ENCODE results near the gene TCEANC.
A peak's percentile ranks its signal among the peaks of the same experiment; 100 is the strongest.
"Not testable (repeated sequence)": the region's sequence is repeated elsewhere in the genome, so short reads cannot be mapped to it uniquely, and the experiment has no call there.

Gene TCEANC, protein sequence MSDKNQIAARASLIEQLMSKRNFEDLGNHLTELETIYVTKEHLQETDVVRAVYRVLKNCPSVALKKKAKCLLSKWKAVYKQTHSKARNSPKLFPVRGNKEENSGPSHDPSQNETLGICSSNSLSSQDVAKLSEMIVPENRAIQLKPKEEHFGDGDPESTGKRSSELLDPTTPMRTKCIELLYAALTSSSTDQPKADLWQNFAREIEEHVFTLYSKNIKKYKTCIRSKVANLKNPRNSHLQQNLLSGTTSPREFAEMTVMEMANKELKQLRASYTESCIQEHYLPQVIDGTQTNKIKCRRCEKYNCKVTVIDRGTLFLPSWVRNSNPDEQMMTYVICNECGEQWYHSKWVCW

DNA sequence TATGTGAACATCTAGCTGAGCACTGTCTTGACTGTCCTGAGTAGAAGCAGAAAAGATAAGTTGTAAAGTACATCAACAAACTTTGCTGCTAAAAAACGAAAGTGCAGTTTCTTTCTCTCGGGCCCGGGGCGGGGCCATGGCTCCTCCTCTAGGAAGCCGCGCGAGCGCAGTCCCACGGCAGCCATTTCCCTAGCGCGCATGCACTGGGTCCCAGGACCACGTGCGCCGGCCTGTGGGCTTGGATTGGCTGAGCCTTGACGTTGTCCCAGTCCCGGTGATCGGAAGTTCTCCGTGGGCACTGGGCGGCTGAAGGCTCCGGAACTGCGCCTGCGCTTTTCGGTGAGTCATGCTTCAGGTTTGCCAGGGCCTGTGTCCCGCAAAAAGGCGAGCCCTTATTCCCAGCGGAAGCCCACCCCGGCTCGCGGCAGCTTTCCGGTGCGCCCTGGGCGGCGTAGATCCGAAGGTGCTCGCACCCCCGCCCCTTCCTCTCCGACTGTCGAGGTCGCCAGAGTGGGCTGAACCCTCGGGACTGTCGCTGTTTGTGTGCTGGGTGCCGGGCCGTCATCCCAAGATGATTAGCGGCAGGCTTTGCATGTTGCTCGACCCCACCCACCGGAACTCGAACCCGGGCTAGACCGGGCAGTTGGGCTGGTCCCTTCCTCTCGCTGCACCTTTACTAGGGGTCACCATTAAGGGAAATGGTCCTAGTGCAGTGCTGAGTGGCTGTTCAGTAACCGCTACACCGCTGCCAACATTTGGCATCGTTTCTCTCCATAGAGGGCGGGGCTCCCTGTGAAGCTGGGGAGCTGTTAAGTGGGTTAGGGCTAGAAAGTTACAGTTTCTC, at the start of gene TCEANC:
Gene TCEANC (plus strand): TSS at position 292 of the 844 bp plus-strand sequence. CDS start 9,368 bp downstream, outside the sequence.
- DNase-seq (ENCODE audit: low read depth in 3 of 3), result peak; percentile 70 to 86 (median 83)

DNA sequence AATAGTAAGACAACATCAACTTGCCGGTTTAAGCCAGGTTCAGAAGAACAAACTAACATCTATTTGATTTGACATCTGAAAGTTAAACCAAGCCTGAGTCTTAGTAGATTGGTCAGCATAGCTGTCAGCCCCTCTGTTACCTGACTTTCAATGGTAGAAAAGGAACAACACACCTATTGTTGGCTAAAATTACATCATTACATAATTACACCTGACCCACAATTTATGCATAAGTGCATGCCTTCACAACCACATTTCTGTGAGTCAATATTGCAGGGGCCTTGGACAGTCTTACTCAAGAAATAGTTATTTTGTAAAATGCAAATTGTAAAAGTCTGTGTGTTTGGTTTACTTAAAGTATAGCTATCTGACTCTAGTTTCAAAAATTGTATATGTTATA, 47.3 kb upstream of the TCEANC start:
- DNase-seq (ENCODE audit: low read depth in 3 of 3), result no peak

DNA sequence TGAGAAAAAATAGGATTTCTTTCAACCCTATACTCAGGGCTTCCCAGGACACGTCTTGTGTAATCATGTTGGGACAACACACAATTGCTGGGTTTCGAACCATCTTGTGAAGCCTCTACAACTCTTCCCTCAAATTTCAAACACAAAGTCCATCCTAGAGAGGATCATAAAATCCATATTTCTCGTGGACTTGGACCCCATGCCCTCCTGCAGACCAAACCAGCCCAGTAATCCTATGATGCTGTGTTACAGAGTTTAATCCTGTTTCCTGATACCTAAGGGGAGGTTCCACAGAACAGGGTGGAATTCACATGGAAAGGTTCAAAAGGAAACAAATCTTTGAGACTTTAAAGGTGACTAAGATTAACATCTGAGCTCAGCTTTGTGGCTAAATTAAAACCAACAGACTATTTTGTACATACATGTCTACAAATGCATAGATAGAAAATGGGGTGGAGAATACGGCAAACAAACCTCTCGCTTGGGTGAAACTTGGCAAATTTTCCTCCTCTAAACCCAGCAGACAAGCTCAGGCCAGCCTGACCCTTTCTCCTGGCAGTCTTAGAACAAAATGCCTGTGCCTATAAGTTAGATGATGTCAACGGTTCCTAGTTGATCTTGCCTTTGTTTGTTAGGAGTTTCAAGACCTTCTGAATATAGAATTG, 45.5 kb upstream of the TCEANC start:
- DNase-seq (ENCODE audit: low read depth in 3 of 3), result no peak

DNA sequence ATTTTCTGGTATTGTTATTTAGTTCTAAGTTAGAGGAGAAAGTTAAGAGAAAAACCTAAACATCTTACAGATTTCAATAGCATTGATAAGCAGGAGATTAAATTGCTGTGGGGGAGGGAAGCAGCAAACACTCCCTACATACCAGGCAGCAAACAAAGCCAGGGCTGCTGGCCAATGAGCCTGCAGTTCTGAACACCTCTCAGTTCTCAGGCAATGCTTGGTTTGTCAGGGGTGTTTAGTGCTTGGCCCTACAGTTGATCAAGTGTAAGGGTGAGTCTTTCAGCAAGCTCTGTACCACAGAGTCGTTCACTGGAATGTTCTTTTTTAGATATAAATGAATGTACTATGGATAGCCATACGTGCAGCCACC, 45.0 kb upstream of the TCEANC start:
- DNase-seq (ENCODE audit: low read depth in 3 of 3), result no peak

DNA sequence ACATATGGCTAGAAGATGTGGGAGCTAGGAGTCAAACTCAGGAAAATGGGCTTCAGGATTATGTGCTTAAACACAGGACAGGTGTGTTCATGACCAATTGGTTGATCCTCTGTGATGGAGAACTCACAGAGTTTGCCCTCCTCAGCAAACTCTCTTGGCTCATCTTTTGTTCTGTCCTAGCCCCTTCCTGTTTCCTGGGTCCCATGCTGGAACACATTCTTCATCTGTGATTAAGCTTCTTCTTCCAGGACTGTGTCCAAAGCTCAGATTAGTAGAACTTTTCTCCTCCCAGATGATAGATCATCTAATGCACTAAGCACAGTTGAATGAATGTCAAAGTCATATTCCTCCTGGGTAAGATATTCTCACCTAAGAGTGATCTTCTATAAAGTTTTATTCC, 38.8 kb upstream of the TCEANC start:
- DNase-seq (ENCODE audit: low read depth in 3 of 3), result no peak

DNA sequence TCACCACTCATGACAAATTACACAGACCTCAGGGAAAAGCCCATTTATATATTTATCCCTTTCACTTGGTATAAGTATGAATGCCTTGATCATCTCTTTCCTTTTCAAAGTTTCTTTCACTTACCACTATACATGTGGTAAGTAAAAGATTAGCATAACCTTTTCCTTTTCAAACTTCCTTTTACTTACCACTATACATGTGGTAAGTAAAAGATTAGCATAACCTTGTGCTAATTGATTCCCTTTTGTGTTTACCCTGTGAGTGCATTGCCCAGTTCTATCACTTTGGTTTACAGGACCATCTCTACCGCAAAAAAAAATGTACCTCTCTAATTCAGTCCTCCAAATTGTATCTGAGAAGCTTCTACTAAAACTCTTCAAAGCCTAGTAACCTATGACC, 32.7 kb upstream of the TCEANC start:
- DNase-seq (ENCODE audit: low read depth in 3 of 3), result no peak

DNA sequence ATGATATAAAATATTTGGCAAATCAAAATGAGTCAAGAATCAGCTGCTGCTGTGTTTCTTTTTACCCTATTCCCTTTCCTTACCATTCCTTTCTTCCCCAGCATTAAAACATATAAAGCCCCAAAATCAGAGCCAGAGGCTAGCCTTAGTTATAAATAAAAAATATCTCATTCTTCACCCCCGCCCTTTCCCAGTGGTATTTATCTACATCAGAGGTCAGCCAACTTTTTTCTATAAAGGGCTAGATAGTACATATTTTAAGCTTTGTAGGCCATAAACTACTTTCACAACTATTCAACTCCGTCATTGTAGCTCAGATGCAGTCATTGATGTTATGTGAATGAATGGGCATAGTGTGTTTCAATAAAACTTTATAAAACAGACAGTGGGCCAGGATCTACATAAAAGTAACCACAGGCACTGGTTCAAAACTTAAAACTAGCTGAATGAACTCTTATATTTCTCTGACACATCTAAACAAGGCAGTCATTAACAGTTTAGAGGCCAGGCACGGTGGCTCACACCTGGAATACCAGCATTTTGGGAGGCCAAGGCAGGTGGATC, 30.5 kb upstream of the TCEANC start:
- DNase-seq (ENCODE audit: low read depth in 3 of 3), result no peak

DNA sequence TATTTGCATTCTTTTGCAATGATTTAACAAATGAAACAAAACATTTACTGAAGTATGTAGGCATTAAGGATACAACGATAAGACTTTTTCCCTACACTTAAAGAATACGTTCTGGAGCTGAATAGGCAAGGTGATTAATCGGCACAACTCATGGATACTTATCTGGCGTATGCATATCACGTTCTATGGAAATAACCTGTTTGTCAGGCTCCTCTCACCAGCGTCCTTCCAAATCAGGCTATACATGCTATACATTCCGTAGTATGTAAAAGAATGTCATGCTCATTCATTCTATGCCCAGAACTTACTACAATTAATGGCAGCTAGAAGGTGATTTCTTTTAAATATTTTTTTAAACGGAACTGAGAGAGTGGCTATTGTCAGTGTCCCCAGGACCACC, 25.6 kb upstream of the TCEANC start:
- DNase-seq (ENCODE audit: low read depth in 3 of 3), result no peak

DNA sequence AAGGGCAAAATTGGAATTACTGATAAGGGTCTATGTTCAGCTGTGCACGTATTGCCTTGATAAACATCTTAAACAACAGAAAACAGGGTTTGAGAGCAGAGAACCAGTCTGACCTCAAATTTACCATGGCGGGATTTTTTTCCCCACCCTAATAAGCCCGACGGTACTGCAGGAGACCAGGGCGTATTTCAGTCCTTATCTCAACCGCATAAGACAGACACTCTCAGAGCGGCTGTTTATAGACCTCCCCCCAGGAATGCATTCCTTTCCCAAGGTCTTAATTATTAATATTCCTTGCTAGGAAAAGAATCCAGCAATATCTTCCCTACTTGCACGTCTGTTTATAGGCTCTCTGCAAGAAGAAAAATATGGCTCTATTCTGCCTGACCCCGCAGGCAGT, 15.7 kb upstream of the TCEANC start:
- not testable (repeated sequence) for DNase-seq (ENCODE audit: low read depth in 3 of 3)

DNA sequence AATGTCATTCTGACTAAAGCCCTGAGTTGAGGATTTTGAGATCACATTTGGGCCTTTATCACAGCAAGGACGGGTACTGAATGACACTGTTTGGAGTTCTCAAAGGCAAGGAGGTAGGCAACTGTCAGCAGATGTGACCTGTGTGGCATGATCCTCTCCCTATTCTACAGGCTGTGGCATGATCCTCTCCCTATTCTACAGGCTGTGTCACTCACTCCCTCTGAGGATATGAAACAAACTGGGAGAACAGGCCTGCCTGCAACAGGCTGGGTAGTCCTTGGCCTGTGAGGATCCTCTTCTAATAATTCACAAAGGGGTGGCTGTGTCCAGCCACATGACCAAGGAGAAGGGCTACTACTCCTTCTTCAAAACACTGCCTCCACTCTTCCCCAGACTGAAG, 14.9 kb upstream of the TCEANC start:
- DNase-seq (ENCODE audit: low read depth in 3 of 3), result no peak

DNA sequence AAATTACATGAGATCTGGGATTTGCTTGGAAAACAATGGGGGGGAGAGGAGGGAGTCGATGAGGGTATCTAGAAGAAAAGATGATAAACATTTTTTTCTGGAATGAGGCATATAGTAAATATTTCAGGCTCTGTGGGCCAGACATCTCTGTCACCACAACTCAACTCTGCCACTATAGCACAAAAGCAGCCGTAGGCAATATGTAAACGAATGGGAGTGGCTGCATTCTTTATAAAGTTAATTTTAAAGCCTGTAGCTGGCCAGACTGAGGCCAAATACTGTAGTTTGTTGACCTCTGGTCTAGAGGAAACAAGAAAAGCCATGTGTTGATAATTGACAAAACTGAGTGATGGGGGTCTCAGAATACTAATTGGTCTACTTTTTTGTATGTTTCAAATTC, 14.1 kb upstream of the TCEANC start:
- DNase-seq (ENCODE audit: low read depth in 3 of 3), result no peak

DNA sequence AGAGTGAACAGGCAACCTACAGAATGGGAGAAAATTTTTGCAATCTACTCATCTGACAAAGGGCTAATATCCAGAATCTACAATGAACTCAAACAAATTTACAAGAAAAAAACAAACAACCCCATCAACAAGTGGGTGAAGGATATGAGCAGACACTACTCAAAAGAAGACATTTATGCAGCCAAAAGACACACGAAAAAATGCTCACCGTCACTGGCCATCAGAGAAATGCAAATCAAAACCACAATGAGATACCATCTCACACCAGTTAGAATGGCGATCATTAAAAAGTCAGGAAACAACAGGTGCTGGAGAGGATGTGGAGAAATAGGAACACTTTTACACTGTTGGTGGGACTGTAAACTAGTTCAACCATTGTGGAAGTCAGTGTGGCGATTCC, 11.3 kb upstream of the TCEANC start:
- DNase-seq (ENCODE audit: low read depth in 3 of 3), result not testable (repeated sequence)

DNA sequence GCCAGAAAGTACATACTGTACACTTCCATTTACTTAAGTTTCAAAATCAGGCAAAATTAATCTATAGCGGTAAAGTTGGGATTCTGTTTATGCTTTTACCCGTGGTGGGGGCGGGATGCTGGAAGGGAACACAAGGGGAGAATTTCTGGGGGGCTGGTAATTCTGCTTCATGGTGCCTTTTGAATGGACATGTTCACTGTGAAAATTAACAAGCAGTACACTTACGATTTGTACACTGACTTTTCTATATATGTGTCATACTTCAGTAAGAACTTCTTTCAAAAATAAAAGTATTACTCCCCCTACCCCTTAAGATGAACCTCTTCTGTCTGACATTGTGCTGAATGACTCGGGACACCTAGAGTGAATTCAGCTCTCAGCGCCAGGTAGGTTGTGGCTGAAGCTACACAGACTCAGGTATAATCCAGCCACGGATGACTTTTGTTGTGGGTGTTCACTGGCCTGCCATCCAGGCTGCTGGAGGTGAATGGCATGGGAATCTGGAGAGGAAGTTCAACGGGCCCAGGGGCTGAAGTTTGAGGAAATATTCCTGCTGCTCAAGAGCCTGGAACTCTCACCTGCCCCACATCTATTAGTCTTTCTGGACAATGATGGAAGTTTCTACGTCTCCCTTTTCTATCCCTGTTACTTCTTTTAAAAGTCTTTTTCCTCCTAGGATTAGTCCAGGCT, 7.3 kb upstream of the TCEANC start:
- DNase-seq (ENCODE audit: low read depth in 3 of 3), result no peak

DNA sequence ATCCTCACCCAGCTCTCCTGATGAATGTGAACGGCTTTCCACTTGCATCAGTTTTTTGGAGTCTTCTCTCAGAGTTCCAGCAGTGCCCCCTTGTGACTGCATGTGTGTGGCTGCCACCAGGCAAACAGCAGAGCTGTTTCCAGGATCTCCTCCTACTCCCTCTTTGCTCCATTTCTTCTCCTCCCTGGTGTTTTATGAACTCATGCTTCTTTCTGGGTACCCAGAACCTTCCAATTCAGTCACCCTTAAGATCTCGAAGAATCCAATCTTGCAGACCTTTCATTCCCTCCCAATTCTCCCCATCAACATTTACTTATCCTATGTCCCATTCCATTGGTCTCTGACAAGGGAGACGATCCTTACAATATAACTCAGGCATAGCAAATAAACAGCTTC, 6.8 kb upstream of the TCEANC start:
- DNase-seq (ENCODE audit: low read depth in 3 of 3), result no peak

DNA sequence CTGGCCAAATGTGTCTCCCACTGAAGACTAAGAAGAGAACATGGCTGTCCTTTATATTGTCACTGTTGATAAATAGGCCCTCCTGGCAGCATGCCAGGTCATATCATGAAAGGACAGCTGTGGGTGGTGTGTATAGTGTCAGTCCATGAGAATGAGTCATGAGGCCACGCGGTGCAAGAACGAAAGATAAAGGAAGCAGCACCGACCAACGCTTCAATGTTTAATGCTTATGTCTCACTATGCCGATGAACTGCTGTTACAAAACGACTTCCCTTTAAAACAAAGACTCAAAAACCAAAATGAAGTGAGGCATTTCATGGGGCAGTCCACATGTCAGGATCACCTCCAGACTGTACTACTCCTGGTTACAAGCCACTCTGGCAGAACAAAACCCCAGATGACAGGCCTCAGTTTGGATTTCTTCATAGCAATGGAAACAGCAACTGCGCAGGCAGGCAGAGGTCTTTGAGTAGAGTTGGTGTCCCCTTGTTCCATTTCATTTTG, 5.2 kb upstream of the TCEANC start:
- DNase-seq (ENCODE audit: low read depth in 3 of 3), result peak in 2 of 3 experiments; percentile 31 to 49

DNA sequence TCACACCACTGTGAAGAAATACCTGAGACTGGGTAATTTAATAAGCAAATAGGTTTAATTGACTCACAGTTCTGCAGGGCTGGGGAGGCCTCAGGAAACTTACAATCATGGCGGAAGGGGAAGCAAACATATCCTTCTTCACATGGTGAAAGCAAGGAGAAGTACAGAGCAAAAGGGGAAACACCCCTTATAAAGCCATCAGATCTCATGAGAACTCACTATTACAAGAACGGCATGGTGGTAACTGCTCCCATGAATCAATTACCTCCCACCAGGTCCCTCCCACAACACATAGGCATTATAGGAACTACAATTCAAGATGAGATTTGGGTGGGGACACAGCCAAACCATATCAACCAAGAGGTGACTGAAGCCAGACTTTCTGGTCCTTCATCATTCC, 4.6 kb upstream of the TCEANC start:
- DNase-seq (ENCODE audit: low read depth in 3 of 3), result not testable (repeated sequence)

DNA sequence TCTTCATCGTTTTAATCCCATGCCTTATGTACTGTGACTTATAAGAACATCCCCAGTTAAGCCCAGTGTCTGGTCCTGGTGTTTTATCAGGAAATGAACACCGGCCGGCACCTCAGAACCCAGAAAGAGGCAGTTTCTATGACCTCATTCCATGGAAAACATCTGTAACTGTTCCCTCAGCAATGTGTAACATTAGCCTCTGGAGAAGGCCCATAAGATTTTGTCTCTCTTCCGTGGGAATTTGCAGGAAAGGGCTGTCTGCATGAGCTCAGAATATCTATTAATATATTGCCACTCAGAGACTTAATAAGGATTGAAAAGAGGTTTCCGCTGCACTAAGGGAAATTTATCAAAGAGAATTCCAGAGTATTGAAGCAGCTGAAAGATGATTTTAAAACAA, 3.1 kb upstream of the TCEANC start:
- no peak for DNase-seq (ENCODE audit: low read depth in 3 of 3)

DNA sequence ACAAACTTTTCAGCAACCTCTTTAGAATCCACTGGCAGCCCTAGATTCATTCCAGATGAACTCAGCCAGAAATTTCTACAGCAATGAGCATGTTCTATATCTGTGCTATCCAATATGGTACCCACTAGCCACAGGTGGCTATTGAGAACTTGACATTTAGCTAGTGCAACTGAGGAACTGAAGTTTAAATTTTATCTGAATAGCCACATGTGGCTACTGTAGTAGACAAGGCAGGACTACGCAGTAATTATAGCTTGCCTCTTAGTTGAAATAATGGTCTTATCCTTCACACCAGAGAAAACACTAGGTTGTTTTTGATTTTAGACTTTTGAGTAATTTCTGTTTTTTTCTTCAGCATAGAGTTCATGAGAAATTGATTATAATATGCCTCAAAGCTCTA, 2.6 kb upstream of the TCEANC start:
- DNase-seq (ENCODE audit: low read depth in 3 of 3), result no peak

DNA sequence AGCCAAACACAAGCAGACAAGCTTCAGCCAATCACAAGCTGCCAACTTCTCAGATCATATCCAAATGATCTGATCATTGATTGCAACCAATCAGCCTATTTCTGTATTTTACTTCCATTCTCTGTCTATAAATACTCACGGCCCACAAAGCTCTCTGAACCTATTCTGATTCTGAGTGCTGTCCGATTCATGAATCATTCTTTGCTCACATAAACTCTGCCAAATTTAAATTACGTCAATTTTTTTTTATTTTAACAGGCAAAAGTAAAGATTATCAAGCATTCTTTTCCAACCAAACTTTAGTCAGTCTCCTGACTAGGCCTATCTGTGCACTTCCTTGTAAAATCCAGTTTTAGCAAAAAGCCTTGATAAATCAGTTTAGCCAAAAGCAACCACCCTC, 1.8 kb upstream of the TCEANC start:
- no peak for DNase-seq (ENCODE audit: low read depth in 3 of 3)

DNA sequence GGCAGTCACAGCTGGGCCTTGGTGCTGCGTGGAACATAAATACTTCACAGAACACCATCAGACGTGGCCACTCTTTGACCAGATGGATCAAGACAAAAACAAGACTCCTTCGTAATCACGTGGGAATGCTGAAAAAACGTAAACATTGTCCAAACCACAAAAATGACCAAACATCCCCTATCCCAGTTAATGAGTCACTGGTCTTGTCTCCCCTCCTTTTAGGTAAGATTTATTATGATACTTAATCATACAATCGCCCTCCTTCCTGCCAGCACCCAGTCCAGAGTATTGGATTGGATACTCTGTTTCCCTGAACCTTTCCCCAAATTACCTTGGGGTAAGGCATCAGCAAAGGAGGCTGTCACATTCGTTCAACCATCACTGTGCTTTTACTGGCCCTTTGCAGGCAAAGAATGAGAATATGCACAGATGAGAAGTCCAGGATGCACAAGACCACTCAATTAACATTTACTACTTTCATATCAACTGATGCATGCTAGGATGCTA, 601 bp upstream of the TCEANC start:
- no peak for DNase-seq (ENCODE audit: low read depth in 3 of 3)

DNA sequence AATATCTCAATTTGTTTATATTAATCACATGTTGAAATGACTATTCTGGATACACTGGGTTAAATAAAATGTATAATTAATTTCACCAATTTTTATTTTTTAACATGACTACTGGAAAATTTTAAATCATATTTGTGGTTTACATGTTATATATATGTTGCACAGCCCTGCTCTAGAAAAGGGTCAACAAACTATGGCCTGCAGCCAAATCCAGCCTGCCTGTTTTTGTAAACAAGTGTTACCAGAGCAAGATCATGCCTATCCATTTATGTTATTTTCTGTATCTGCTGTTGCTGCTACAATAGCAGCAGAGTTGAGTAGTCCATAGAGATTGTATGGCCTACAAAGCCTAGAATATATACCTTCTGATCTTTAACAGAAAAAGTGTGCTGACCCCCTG, 1.2 kb downstream of the TCEANC start:
- DNase-seq (ENCODE audit: low read depth in 3 of 3), result no peak
